ENCODE results near the gene CEP104. TPM values are rescaled to one million over a fixed set of nuclear protein-coding genes. Genes with fewer than 3 reads are reported as not detected.

Gene CEP104
- total and polyA plus RNA-seq, 2 experiments from 2014 or later: 21.4 to 26.3 TPM

- no peak for DNase-seq (ENCODE audit: low read depth in 1 of 2, low spot score in 1 of 2)
- H3K4me1 ChIP-seq (ENCODE audit: low read depth): peaks cover 41% of the 10 kb centered on the region
- H3K27ac ChIP-seq: peak overlapping the region; percentile 27
- no peaks in the 10 kb centered on the region for H3K27me3 ChIP-seq
- no peak for TF ChIP-seq CTCF (IDR thresholded peaks at IDR 0.05; ENCODE audit: low read depth, low read length)
- H3K9me3 ChIP-seq (ENCODE audit: low read depth): no peaks in the 10 kb centered on the region
- no peaks in the 10 kb centered on the region for H3K36me3 ChIP-seq
- no peak overlapping the region for H3K4me3 ChIP-seq
Measured at GRCh38 chr1:3773572-3774275, 83.3 kb downstream of the CEP104 start.

GRCh38 chr1:3772715-3773571, 84.1 kb downstream of the CEP104 start, which contains the start of gene SMIM1:
Gene SMIM1, plus strand, starts transcription at chr1:3772749. Its CDS starts 2,625 bp downstream, at chr1:3775374.
- H3K4me1 ChIP-seq (ENCODE audit: low read depth): peaks cover 41% of the 10 kb centered on the region
- H3K4me3 ChIP-seq: peak within 1 kb of the TSS; percentile 45
- no peaks in the 10 kb centered on the region for H3K27me3 ChIP-seq
- no peak for DNase-seq (ENCODE audit: low read depth in 1 of 2, low spot score in 1 of 2)
- no peaks in the 10 kb centered on the region for H3K36me3 ChIP-seq
- peak within 1 kb of the TSS; percentile 27 for H3K27ac ChIP-seq
- H3K9me3 ChIP-seq (ENCODE audit: low read depth): no peaks in the 10 kb centered on the region
- TF ChIP-seq CTCF (IDR thresholded peaks at IDR 0.05; ENCODE audit: low read depth, low read length): no peak

GRCh38 chr1:3772027-3772714, 84.8 kb downstream of the CEP104 start:
- peak; percentile 85 to 95 for DNase-seq (ENCODE audit: low read depth in 1 of 2, low spot score in 1 of 2)
- Histone ChIP-seq H3K4me1 (ENCODE audit: low read depth) (peaks cover 41% of the 10 kb centered on the region), H3K27me3 (no peaks in the 10 kb centered on the region), H3K9me3 (ENCODE audit: low read depth) (no peaks in the 10 kb centered on the region), H3K4me3 (peak overlapping the region; percentile 45), H3K36me3 (no peaks in the 10 kb centered on the region), H3K27ac (peak overlapping the region; percentile 22)
- TF ChIP-seq CTCF (IDR thresholded peaks at IDR 0.05; ENCODE audit: low read depth, low read length): no peak

- no peaks in the 10 kb centered on the region for H3K9me3 ChIP-seq (ENCODE audit: low read depth)
- H3K27me3 ChIP-seq: no peaks in the 10 kb centered on the region
- H3K4me3 ChIP-seq: peak overlapping the region; percentile 31
- H3K27ac ChIP-seq: peak overlapping the region; percentile 22
- TF ChIP-seq CTCF (IDR thresholded peaks at IDR 0.05; ENCODE audit: low read depth, low read length): no peak
- peak in 1 of 2 donors; percentile 37 for DNase-seq (ENCODE audit: low read depth in 1 of 2, low spot score in 1 of 2)
- H3K36me3 ChIP-seq: no peaks in the 10 kb centered on the region
- peaks cover 41% of the 10 kb centered on the region for H3K4me1 ChIP-seq (ENCODE audit: low read depth)
Measured at GRCh38 chr1:3771108-3772026, 85.6 kb downstream of the CEP104 start.
